ENCODE data around the gene VAMP1. TPM values are rescaled to one million over a fixed set of nuclear protein-coding genes. Genes with fewer than 3 reads are reported as not detected.

Gene VAMP1
- polyA plus RNA-seq, 3 donors = 0.84 to 24.6 (median 0.85) TPM

DNA sequence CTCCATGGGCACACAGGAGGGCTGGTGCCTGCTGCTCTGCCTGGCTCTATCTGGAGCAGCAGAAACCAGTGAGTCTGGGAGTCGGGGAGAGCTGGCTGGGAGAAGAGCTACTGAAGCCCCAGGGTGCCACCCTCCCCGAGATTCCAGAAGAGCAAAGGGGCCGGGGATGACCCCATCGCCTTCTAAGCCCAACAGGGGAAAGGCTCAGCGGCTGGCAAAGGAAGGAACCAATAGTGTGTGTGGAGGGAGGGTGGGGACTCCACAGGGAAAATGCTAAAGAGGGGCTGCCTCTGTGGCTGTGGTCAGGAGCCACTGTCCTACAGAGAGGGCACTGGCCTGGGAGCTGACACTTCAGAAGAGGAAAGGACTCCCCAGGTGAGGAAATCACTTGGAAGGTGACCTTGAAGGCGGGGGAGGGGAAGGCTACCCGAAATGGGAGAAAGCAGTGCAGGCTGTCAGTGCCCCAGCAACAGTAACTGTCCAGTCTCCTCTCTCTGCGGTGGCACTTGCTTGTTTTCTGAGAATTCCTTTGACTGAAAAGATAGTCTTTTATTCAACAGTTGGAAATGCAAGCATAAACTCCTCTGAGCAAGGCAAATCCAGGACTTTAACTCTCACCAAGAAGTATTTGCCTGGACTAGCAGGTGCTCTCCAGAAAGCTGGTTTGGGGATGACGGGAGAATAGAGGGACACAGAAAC lies 18.1 kb downstream of the VAMP1 start:
- Mint-ChIP-seq H3K4me3 (peak overlapping the region; percentile 95 to 98), H3K4me1 (peaks cover 31% of the 10 kb centered on the region), H3K27ac (peak overlapping the region; percentile 92 to 97 (median 95)), H3K36me3 (peaks cover 43 to 47% of the 10 kb centered on the region in 2 donors), H3K9me3 (no peaks in the 10 kb centered on the region), H3K27me3 (ENCODE audit: low read depth in 3 of 3) (no peaks in the 10 kb centered on the region)
- peak overlapping the region; percentile 85 to 92 for H3K27ac ChIP-seq (ENCODE audit: low read depth in 1 of 2, low read length in 2 of 2)
- no peak for DNase-seq
- 5% methylated on average over 7 of the region's 9 CpGs for WGBS (ENCODE audit: insufficient coverage)
- TF ChIP-seq, protein P1, sequence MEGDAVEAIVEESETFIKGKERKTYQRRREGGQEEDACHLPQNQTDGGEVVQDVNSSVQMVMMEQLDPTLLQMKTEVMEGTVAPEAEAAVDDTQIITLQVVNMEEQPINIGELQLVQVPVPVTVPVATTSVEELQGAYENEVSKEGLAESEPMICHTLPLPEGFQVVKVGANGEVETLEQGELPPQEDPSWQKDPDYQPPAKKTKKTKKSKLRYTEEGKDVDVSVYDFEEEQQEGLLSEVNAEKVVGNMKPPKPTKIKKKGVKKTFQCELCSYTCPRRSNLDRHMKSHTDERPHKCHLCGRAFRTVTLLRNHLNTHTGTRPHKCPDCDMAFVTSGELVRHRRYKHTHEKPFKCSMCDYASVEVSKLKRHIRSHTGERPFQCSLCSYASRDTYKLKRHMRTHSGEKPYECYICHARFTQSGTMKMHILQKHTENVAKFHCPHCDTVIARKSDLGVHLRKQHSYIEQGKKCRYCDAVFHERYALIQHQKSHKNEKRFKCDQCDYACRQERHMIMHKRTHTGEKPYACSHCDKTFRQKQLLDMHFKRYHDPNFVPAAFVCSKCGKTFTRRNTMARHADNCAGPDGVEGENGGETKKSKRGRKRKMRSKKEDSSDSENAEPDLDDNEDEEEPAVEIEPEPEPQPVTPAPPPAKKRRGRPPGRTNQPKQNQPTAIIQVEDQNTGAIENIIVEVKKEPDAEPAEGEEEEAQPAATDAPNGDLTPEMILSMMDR (IDR thresholded peaks at IDR 0.05) = no peak
- H3K27me3 ChIP-seq (ENCODE audit: control insufficient read depth in 2 of 2, insufficient read depth in 2 of 2, low read length in 2 of 2) = no peaks in the 10 kb centered on the region
- H3K9me3 ChIP-seq (replicated peaks in 1 of 2; ENCODE audit: control insufficient read depth in 1 of 2, insufficient read depth in 1 of 2, low read length in 2 of 2) = no peaks in the 10 kb centered on the region
- peak overlapping the region; percentile 63 to 94 (median 66) for H3K4me3 ChIP-seq (replicated peaks in 1 of 3; ENCODE audit: low read depth in 2 of 3, low read length in 3 of 3)
- H3K79me2 ChIP-seq (ENCODE audit: insufficient read depth, low read length) = peaks cover 28% of the 10 kb centered on the region
- H2AFZ ChIP-seq (ENCODE audit: insufficient read depth, low read depth, low read length, poor library complexity, severe bottlenecking) = peak overlapping the region; percentile 97
- H3K4me1 ChIP-seq (ENCODE audit: control insufficient read depth in 1 of 2, insufficient read depth in 2 of 2, low read length in 2 of 2) = peaks cover 21 to 24% of the 10 kb centered on the region in 2 donors
- peaks cover 23 to 44% of the 10 kb centered on the region in 2 donors for H3K36me3 ChIP-seq (replicated peaks in 1 of 2; ENCODE audit: control insufficient read depth in 1 of 2, insufficient read depth in 2 of 2, low read length in 2 of 2)
- no peaks in the 10 kb centered on the region for H4K20me1 ChIP-seq (ENCODE audit: insufficient read depth, low read length)
- H3K9ac ChIP-seq (ENCODE audit: insufficient read depth, low read length, poor library complexity, severe bottlenecking) = peak overlapping the region; percentile 88
- intact Hi-C loops (cut with micrococcal nuclease) = no loop called here
- peak overlapping the region; percentile 91 for H3K4me2 ChIP-seq (replicated peaks; ENCODE audit: extremely low read depth, low read length, poor library complexity, severe bottlenecking)

DNA sequence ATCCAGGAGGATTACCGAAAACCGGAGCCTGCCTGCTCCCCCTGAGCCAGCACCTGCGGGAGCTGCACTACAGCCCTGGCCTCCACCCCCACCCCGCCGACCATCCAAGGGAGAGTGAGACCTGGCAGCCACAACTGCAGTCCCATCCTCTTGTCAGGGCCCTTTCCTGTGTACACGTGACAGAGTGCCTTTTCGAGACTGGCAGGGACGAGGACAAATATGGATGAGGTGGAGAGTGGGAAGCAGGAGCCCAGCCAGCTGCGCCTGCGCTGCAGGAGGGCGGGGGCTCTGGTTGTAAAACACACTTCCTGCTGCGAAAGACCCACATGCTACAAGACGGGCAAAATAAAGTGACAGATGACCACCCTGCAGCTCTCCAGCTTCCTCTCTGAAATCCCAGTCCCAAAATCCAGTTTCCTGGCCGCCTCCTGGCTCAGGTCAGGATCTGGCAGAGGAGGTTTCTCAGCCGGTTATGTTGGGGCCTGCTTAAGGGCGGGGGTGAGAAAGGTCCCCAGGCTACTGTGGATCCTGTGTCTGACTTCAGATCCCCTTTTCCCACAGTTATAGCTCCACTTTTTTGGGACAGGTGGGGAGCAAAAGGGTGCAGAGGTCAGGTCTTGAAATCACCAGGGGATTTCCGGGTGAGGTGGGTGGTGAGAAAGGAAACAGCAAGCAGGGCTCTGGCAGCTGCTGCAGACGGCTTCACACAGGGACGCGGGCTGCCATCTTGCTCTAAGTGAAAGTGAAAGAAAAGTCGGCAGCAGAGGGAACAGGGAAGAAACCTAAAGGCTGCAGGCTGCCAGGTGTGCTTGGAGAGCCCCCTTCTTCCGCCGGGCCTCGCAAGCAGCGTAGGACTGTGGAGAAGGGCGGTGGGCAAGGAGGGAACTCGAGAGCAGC lies 18.9 kb downstream of the VAMP1 start, which contains the start of gene TAPBPL:
Gene TAPBPL (plus strand): TSS at position 695 of the 897 bp plus-strand sequence. CDS start 207 bp downstream, outside the sequence.
- Histone ChIP-seq H3K4me2 (replicated peaks; ENCODE audit: extremely low read depth, low read length, poor library complexity, severe bottlenecking) (peak within 1 kb of the TSS; percentile 91), H3K9me3 (replicated peaks in 1 of 2; ENCODE audit: control insufficient read depth in 1 of 2, insufficient read depth in 1 of 2, low read length in 2 of 2) (no peaks in the 10 kb centered on the region), H4K20me1 (ENCODE audit: insufficient read depth, low read length) (no peaks in the 10 kb centered on the region), H3K36me3 (replicated peaks in 1 of 2; ENCODE audit: control insufficient read depth in 1 of 2, insufficient read depth in 2 of 2, low read length in 2 of 2) (peaks cover 17 to 44% of the 10 kb centered on the region in 2 donors), H3K27ac (ENCODE audit: low read depth in 1 of 2, low read length in 2 of 2) (peak within 1 kb of the TSS; percentile 85 to 92), H3K4me1 (ENCODE audit: control insufficient read depth in 1 of 2, insufficient read depth in 2 of 2, low read length in 2 of 2) (peaks cover 21 to 24% of the 10 kb centered on the region in 2 donors), H3K4me3 (replicated peaks in 1 of 3; ENCODE audit: low read depth in 2 of 3, low read length in 3 of 3) (peak within 1 kb of the TSS; percentile 63 to 94 (median 66)), H3K9ac (ENCODE audit: insufficient read depth, low read length, poor library complexity, severe bottlenecking) (peak within 1 kb of the TSS; percentile 88), H3K79me2 (ENCODE audit: insufficient read depth, low read length) (peaks cover 28% of the 10 kb centered on the region), H3K27me3 (ENCODE audit: control insufficient read depth in 2 of 2, insufficient read depth in 2 of 2, low read length in 2 of 2) (no peaks in the 10 kb centered on the region), H2AFZ (ENCODE audit: insufficient read depth, low read depth, low read length, poor library complexity, severe bottlenecking) (peak within 1 kb of the TSS; percentile 97)
- TF ChIP-seq, protein P1 (IDR thresholded peaks at IDR 0.05) = no peak
- H3K4me3 Mint-ChIP-seq = peak within 1 kb of the TSS; percentile 95 to 98
- WGBS (ENCODE audit: insufficient coverage) = 0% methylated on average over 20 of the region's 27 CpGs
- DNase-seq = peak; percentile 52 to 84 (median 66)
- H3K27me3 Mint-ChIP-seq (ENCODE audit: low read depth in 3 of 3) = no peaks in the 10 kb centered on the region
- H3K36me3 Mint-ChIP-seq = peaks cover 39% of the 10 kb centered on the region in 2 donors
- no peaks in the 10 kb centered on the region for H3K9me3 Mint-ChIP-seq
- H3K4me1 Mint-ChIP-seq = peaks cover 28% of the 10 kb centered on the region
- intact Hi-C loops (cut with micrococcal nuclease) = no loop called here
- peak within 1 kb of the TSS; percentile 92 to 97 (median 95) for H3K27ac Mint-ChIP-seq

Data from CD14-positive monocyte (primary cell).